Hematopoietic multipotent progenitor cell treated with erythropoietin and hydrocortisone succinate and interleukin-3 and kit ligand, for 6 days (in vitro differentiated cells): ENCODE measurements around the gene CDK7.

Experiments used
- DNase-seq: peaks from one replicate; pipeline ENCODE4 v3.0.0-alpha.2; 2015

Gene CDK7

DNA sequence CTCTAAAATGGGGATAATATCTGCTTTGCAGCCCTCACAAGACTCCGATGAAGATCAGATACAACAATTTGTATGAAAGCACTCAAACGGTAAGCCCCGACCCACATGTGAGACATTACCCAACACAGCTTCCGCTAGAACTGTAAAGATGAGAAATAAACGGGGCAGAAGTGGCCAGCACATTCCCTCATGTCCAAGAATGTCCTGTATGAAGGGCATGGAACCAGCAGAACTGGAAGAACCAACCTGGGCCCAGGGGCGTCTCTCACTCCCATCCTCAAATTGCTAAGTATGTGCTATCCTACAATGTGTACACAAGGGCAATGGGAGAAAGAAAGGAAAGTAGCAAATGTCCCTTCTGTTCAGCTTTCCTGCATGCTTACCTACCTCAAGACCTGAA is 64.9 kb downstream of the CDK7 start:
- DNase-seq: no peak

DNA sequence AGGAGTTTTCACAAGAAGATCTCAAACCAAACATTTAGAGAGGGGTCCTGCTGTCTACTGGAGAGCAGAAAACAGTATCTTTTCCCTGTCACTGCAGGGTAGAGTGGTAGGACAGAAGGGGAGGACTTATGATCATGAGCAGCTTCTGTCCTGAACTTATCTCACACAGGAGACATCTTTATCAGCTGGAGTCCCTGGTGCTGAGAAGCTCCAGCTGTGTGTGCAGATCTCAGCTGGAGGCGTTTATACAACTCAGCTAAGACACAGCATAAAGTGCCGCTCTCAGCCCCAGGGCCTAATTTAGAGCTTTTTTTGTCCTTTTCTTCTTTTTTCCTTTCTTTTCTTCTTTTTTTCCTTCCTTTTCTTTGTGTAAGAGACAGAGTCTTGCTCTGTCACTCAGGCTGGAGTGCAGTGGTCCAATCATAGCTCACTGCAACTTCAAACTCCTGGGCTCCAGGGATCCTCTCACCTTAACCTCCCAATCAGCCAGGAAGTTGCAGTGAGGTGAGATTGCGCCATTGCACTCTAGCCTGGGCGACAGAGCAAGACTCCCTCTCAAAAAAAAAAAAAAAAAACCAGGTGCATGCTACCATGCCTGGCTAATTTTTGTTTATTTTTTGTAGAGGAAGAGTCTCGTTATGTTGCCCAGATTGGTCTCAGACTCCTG is 66.0 kb downstream of the CDK7 start:
- DNase-seq: peak; percentile 82

DNA sequence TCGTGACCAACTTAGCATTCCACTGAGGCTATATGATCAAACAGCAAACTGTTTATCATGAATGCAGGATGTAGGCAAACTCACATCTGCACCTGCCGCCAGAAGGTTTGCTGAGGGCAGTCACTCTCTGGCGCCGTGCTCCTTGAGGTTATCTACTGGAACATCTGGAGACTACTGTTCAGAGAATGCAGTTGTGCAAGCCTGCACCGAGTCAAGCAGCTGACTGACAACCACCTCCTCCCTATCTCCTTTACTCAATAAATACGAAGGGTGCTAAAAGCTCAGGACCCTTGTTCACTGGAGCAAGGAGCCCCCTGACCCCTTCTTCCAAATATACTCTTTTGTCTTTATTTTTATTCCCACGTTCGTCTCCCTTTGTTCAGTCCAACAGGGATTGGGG is 70.8 kb downstream of the CDK7 start:
- DNase-seq: peak; percentile 21

DNA sequence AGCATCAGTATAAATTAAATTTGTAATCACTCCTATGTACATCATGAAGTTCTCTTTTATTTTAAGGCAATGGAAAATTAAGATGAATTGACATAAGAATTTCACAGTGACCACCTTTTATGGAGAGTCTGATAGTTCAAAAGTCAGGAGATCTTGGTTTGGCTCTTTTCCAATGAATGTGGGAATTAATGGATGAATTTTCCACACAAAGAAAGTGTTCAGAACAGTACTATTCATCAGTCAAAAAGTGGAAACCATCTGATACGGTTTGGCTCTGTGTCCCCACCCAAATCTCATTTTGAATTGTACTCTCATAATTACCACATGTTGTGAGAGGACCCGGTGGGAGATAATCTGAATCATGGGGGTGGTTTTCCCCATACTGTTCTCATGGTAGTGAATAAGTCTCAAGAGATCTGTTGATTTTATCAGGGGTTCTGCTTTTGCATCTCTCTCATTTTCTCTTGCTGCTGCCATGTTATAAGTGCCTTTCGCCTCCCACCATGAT is 73.4 kb downstream of the CDK7 start:
- DNase-seq: no peak

DNA sequence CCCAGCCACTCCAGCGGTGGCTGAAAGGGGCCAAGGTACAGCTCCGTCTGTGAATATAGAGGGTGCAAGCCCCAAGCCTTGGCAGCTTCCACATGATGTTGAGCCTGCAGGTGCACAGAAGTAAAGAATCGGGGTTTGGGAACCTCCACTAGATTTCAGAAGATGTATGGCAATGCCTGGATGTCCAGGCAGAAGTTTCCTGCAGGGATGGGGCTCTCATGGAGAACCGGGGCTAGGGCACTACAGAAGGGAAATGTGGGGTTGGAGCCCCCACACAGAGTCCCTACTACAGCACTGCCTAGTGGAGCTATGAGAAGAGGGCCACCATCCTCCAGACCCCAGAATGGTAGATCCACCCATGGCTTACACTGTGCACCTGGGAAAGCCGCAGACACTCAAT is 74.7 kb downstream of the CDK7 start:
- no peak for DNase-seq

DNA sequence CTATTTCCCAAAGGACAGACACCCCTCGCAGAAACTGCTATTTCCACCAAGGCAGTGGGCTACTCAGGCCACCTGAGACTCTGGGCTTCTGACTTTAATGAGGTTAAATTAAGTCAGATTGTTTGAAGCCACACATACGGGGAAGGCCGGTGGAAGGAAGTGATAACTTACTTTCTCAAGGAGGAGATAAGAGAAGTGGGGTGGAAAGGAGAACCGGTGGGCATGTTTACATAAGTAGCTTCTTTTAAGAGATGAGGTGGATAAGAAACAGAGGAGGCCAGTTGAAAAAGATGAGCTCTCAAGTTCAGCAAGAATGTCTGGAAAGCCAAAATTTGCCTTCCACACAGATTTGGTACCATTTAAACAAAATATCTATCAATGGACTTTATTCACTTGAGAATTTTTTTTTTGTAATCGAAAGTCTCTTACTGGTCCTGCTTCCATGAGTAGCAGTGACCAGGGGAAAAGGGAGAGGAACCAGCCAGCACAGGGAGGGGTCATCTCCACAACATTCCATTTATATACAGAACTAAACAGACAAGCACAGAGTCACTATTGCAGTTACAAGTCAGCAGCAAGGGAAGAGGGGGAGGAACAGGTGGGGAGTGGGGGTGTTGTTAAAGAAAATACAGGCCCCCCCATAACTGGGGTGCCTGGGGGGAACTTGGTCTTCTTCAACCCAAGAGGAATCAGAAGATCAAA is 77.9 kb downstream of the CDK7 start:
- peak; percentile 63 for DNase-seq

DNA sequence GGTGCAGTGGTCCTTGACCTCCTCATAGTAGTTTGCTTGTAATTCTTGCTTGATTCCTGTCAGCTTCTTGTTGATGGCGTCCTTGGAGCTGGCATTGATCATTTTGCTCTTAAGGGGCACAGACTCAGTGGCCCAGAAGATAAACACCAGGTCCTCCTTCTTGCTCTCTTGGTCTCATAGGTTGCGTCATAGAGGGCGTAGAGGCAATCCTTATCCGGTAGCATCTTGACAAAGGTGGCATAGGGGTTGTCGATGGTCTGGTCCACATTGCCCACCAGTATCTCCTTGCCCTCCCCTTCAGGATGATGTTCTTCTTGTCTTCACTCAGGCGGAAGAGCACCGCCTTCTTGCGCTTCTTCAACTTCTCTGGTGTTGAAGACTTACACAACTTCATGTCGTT is 78.7 kb downstream of the CDK7 start:
- DNase-seq: no peak

DNA sequence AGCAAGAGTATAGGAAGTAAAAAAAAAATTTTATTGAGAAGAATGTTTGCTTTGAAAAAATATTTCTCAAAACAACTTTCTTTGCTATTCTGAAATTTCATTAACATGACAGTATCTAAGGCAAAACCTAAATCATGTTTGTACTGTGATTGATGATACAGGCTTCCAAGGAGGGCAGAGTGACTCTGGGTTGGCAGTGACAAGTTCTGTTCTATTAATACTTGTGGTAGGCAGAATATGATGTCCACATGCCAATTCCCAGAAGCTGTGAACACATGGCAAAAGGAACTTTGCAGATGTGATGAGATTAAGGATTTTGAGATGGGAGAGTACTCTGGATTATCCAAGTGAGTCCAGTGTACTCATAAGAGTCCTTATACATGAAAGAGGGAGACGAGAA is 81.3 kb downstream of the CDK7 start:
- DNase-seq: no peak

DNA sequence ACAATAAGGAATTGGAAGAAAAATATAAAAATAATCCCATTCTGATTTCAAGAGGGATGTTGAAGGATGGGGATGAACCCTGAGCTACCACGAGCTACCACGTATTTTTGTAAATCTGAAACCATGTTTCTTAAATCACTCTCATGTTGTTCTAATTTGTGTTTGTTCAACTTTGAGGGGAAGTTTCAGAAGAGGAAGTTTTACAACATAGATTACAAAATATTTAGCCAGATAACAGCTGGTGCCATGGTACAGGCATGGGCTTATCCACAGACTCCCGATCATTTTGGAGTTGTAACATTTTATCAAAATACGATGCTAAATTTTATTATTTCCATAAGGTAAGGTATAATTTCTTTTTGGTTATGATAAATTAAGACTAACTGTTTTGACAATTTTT is 82.7 kb downstream of the CDK7 start:
- DNase-seq: peak; percentile 52

DNA sequence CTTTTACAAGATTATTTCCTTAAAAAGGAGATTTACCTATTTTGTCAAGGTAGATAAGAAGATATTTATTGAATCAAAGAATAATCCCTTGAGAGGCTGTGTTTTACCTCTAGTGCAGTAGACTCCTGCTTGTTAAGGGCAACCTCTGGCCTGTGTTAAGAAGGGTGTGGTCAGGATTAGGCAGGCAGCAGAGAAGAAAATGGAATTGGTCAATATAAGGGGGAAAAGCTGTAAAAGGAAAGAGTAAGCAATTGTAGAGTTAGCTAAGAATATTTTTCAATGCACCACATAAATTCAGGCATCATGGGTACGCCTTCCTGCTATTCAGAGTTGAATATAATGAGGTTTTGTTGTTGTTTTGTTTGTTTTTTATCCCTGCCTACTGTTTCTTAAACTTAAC is 91.7 kb downstream of the CDK7 start:
- DNase-seq: no peak
